ENCODE data around the gene KREMEN2.
"Not testable (repeated sequence)": the region's sequence is repeated elsewhere in the genome, so short reads cannot be mapped to it uniquely, and the experiment has no call there.

Gene KREMEN2

GRCh38 chr16:2939968-2940367 is 24.1 kb upstream of the KREMEN2 start:
- DNase-seq (ENCODE audit: low spot score) = no peak

- no peak for DNase-seq (ENCODE audit: low spot score)
Observed at GRCh38 chr16:2942045-2942444, 22.0 kb upstream of the KREMEN2 start.

DNA sequence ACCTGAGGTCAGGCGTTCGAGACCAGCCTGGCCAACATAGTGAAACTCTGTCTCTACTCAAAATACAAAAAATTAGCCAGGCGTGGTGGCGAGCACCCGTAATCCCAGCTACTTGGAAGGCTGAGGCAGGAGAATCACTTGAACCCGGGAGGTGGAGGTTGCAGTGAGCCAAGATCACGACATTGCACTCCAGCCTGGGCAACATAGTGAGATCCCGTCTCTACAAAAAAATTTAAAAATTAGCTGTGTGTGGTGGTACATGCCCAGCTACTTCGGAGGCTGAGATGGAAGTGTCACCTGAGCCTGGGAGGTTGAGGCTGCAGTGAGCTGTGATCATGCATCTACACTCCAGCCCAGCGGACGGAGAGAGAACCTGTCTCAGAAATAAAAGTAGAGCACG is 20.4 kb upstream of the KREMEN2 start:
- not testable (repeated sequence) for DNase-seq (ENCODE audit: low spot score)

DNA sequence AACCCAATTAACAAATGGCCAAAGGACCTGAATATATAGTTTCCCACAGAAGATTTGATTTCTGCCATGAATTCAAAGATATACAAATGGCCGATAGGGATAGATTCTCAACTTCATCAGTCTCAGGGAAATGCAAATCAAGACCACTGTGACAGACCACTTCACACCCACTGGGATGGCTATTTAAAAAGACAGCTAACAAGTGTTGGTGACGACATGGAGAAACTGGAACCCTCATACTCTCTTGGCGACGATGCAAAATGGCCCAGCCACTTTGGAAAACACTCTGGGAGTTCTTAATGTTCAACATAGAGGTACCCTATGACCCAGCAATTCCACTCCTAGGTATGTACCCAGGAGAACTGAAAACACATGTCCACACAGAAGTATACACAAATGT is 17.4 kb upstream of the KREMEN2 start:
- DNase-seq (ENCODE audit: low spot score) = no peak

DNA sequence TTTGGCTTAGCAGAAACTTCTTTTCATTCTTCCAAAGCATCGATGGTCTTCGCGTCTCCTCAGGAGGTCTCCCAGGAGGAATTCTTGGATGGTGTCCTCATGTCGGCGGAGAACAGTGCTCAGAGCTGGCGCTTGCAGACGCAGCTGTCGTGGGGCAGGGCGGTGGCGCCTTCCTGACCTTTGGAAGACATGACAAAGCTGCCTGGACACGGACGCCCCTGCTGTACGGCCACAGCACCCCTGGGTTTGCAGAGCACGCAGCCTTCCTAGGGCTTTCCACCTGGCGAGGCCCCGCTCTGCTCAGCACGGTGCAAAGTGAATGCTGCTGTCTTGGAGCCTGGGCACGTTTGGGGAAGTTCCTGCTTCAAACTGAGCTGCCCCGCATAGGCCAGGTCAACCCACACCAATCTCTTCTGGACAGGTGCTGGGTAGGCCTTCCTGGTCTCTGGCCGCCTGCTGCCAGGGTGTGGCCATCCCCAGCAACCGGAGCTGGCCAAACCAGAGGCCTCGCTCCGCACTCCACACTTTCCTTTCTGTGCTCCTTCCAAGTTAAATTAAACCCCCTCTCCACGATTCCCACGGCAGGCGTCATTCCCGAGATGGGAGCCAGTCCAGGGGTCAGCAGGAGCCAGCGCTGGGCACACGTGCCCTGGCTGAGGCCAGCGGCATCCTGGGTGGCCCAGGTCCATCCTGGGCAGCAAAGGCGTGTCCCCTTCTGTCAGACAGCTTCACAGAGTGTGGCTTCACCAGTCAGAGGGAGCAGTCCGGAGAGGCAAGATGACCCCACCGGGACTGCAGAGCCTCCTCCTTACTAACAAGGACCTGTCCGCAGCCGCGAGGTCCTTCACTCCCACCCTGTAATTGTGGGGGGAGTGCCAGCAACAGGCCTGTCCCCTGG is 15.0 kb upstream of the KREMEN2 start:
- no peak for DNase-seq (ENCODE audit: low spot score)

DNA sequence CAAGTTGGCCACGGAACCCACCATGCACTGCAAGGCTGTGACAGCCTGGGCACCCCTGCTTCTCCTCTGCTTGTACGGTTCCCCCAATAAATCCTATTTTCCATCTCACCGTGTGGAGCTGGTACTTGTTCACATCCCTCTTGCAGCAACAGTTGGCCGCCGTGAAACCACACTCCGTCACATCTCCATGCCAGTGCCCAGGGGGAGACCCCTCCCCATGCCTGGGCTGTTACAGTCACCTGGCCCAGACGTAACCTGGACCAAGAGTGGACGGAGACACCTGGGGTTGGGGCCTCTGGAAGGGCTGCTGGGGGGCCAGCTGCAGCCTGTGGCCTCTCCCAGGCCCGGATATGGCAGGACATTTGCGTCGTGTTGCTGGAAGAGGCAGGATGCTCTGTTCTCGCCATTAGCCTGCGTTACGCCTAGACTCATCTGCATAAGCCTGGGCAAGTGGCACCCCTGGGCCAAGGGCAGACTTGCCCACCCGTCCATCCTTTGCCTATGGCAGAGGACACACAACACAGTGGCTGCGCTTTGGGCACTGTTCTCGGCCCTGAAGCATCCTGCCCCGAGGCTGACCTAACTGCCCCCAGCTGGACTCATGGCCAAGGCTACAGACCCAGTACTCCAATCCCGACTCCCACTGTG is 14.2 kb upstream of the KREMEN2 start:
- DNase-seq (ENCODE audit: low spot score) = no peak

DNA sequence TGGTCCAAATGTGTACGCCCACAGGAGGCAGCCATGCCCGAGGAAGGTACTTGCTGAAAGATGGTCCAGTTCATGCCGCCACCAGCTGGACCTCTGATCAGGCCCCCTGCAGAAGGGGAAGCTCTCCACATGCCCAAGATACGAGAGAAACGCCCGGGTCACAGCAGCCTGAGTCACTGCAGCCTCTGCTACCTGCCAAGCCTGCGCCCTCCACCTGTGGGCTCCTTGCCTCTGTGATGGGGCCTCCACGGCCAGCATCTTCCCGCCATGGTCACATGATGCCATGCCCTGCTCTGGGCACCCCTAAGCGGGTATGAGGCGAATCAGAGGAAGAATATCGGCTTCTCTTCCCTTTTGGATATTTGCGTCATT is 13.7 kb upstream of the KREMEN2 start:
- DNase-seq (ENCODE audit: low spot score) = no peak

DNA sequence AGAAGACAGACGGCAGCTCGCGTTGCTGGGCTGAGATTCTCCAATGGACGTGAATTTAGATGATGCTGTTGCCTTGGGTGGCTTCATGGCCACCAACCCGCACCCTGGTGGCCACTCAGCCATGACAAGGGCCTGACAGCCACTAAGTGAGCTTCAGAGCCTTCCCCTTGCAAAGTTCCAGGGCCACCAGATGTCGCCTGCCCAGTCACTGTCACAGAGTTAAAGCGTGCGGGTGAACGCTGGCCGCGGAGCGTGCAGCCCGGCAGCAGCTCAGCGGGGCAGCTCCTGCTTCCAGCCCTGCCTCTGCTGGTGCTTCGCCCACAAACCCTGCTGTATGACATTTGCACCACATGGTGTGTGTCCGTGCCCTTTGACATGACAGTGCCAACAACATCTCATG is 13.3 kb upstream of the KREMEN2 start:
- DNase-seq (ENCODE audit: low spot score) = no peak

DNA sequence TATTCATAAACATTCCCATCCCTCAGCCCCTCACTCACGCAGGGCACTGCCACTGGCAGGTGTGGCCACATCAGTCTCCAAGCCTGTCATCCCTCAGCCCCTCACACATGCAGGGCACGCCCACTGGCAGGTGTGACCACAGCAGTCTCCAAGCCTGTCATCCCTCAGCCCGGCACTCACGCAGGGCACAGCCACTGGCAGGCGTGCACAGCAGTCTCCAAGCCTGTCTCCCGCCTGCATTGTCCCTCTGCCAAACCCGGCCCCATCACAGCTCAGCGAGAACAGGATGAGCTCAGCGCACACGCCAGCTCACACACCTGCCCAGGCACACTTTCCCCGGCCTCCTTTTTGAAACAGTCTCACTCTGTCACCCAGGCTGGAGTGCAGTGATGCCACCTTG is 11.4 kb upstream of the KREMEN2 start:
- DNase-seq (ENCODE audit: low spot score) = no peak

GRCh38 chr16:2953706-2954627 is 10.1 kb upstream of the KREMEN2 start:
- no peak for DNase-seq (ENCODE audit: low spot score)

DNA sequence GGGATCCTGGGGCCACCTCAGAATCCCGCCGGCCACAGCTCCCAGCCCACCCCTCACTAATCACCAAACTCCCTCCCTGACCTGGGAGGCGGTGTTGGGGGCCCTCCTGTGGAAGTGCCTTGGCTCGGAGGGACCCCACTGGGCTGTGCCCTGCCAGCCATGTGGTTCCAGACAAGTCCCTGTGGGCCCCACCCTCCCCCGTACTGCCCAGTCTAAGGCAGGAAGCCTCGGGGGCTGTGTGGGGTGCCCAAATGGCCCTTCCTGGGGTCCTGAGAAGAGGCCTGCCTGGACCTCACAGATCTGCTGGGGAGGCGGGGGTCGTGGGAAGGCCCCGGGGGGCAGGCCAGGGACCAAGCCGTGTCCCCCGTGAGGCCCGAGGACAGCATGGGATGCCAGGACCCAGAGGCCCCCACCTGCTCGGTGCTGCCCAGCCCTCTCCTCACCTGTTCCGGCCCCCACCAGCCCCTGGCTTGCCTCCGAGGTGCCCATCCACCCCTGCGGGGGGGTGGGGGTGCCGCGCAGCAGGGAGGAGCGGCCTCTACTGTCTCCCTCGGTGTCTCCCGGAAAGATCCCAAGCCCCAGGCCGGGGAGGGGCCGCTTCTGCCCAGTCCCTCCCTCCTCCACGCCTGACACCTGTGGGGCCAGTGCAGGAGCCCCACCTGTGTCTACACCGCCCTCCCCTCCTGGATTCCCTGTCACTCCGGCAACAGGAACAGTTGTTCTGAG is 9.3 kb upstream of the KREMEN2 start:
- DNase-seq (ENCODE audit: low spot score) = no peak

GRCh38 chr16:2955438-2955778 is 8.7 kb upstream of the KREMEN2 start:
- no peak for DNase-seq (ENCODE audit: low spot score)

DNA sequence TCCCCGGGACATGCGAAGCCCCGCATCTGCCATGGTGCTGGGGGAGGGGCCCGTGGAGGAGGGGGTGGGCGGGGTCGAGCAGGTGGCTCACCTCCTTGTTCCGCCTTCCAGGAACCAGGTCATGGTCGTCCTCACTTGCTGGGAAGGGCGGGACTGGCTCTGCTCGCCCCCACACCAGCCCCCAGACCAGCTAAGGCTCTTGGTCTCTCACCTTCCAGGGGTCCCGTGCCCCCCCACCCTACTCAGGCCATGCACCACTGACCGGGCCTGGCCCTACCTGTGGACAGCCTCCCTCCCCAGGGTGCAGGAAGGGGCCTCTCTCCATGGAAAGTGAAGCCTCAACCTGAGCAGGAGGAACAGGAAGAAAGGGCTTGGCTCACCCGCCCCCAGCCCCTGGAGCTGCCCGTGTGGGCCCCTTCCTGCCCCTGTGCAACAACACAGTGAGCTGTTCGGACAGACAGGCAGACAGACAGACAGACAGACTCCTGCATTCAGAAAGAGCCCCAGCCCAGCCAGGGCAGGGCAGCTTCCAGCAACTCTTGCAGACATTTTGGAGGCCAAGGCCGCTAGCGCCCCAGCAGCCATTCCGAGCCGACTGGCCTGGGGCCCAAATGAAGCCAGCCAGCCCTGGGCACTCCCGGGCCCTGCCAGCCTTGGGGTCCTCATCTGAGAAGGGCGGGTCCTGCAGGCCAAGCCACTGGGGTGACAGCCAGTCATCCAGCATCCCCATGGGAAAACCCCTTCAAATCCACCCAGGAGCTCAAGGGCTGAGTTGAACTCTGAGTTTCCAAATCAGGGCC is 8.1 kb upstream of the KREMEN2 start:
- DNase-seq (ENCODE audit: low spot score) = no peak

GRCh38 chr16:2956579-2956956 is 7.5 kb upstream of the KREMEN2 start:
- no peak for DNase-seq (ENCODE audit: low spot score)

GRCh38 chr16:2959206-2959605 is 4.9 kb upstream of the KREMEN2 start:
- no peak for DNase-seq (ENCODE audit: low spot score)

DNA sequence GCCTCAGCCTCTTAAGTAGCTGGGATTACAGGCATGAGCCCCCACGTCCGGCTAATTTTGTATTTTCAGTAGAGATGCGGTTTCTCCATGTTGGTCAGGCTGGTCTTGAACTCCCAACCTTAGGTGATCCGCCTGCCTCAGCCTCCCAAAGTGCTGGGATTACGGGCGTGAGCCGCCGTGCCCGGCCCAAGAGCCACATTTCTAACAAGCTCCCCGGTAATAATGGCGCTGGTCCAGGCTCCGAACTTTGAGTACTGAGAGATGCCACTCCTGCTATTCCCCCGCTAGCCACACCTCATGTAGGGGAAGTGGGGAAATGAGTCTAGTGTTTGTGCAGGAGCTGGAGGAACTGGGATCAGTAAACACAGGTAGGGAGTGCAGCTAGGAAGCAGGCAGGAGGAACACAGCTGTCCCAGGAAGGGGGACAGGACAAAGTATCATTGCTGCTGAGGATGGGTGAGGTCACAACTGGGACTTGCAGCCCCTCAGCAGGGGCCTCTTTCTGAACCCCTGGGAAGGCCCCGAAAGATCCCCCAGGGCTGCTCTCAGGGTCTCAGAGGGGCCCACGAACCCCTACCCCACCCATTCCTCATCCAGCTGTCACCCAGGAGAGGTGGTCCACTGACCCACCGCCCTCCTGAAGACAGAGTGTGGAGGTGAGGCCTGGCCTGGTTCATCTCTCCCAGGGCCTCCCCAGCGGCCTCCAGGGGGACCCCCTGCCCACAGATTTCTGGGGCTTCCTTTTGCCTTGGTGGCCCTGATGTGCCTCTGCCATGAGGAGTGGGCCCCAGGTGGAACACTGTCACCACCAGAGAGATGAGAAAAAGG is 3.7 kb upstream of the KREMEN2 start:
- DNase-seq (ENCODE audit: low spot score) = no peak

DNA sequence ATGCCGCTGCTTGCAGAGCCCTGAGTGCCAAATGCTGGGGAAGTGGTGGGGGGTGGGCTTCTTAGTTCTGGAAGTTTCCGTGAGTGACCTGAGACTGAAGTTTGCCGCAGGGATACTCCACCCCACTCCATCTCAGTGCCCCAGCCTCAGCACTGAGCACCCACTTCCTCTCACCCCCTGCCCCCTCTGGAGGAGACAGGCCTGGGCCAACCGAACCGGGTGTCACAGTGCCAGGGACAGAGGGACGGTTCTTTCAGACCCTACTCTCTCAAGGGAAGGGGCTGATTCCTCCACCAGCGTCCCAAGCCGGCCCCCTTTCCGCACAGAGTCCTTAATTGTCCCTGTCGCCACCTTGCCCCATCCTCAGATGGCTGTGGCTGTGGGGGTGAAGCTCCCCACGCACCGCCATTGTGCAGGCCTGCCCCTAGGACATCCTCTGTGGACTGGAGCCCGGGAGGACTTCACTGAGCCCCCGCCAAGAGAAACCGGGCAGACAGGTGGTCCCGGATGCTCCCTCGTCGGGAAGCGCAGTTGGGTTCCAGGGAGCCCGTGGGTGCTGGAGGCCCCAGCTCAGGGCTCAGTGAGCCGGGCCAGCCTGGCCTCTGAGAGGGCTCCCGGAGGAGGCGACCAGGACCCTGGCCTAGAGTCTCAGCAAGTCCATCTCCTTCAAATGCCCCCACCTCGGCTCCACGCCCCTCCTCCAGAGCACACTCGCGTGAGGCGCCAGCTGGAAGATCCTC is 1.6 kb upstream of the KREMEN2 start:
- no peak for DNase-seq (ENCODE audit: low spot score)

DNA sequence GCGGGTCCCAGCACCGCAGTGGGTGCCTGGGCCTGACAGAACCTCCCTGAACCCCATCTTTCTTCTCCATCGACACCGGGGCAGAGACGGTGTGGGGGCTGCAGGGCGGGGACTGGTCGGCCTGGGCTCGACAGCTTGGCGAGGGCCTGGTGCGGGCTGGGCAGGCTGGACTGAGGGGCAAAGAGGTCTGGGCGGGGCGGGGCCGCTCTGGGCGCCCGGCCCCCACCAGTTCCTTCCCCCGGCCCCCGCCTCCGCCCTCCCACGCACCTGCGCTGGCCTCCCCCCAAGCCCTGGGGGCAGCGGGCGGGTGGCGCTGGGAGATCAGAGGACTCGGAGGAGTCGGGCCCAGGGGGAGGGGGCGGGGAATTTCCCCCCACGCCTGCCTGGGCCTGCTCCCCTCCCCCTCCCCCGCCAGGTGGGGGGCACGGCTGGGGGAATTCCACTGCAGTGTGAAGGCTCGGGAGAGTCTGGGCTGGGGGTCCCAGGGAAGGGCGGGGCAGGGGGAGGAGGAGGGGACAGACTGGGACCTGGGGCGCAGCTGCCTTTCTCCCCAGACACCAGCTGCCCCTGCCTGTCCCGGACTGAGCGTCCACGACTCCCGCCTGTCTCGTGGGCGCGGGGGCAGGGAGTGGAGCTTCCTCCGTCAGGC is 877 bp upstream of the KREMEN2 start:
- DNase-seq (ENCODE audit: low spot score) = no peak

Data from COLO829 (cell line).